KBM-7 (cell line): Measurements from ENCODE around the gene GALNT7.
A peak's percentile ranks its signal among the peaks of the same experiment; 100 is the strongest.
"Not testable (repeated sequence)": the region's sequence is repeated elsewhere in the genome, so short reads cannot be mapped to it uniquely, and the experiment has no call there.

ENCODE experiments used
- DNase-seq: peaks from one replicate; pipeline ENCODE4 v3.0.0-alpha.2; 2015
- in situ Hi-C: fragments of 300-500 bp; cut with MboI; formaldehyde crosslinking; loops from 2 replicates; pipeline ENCODE4 v1.14.3; 2020; ENCODE audit warnings: low sequenced_read_pairs, low pct_unique_long_range_greater_than_20kb, mixed read lengths

GALNT7 gene

DNA sequence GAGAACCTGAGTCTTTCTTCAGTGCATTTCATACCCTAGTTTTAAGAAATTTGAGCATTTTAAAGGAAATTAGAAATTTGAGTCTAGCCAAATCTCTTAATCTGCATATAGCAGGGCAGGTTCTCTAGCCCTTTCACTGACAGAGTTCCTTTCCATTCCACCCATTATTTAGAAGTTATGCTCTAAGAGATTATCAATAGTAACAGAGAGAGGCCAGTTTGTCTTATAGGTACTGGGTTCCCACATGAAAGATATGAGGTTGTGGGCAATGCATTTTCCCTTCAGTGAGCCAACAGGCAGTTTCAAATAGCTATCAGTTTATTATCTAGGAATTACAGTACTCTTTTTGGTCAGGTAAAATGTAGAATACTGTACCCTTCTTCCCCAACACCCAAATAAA is 7.3 kb upstream of the GALNT7 start:
- no peak for DNase-seq
- in situ Hi-C loops = no loop called here

DNA sequence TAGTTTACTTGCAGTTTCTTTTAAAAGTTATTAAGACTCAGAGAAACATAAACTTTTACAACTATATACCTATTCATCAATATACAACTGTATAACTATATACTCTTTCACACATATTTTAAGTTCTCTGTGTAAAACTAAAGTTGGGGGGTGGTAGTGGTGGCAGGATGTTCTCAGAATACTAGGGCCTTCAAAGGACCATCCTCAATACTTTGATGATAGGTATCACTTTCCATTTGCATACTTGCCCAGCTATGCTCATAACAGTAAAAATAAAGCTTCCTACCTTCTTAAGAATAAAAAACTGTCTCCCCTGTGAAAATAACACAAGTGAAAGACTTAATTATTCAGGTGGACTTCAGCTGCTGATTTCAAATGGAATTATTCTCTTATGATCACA is 2.9 kb upstream of the GALNT7 start:
- DNase-seq = no peak
- in situ Hi-C loops = no loop called here

DNA sequence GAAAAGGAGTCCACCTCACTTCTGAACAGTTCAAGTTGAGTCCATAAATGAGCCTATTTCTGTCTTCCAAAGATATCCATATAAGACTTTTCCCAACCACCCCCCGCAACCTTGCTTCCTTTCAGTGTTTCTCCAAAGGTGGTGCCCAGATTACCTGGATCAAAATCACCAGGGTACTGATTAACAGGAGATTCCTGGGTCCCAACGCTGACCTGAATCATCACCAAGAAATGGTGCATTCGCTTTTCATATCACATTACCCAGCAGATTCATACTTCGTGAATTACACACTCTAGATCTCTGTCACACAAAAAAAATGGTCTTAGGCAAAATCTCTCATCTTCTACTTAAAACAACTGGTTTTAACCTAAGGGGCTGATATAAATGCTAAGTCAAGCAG is 2.1 kb upstream of the GALNT7 start:
- DNase-seq = no peak
- in situ Hi-C loops = no loop called here

DNA sequence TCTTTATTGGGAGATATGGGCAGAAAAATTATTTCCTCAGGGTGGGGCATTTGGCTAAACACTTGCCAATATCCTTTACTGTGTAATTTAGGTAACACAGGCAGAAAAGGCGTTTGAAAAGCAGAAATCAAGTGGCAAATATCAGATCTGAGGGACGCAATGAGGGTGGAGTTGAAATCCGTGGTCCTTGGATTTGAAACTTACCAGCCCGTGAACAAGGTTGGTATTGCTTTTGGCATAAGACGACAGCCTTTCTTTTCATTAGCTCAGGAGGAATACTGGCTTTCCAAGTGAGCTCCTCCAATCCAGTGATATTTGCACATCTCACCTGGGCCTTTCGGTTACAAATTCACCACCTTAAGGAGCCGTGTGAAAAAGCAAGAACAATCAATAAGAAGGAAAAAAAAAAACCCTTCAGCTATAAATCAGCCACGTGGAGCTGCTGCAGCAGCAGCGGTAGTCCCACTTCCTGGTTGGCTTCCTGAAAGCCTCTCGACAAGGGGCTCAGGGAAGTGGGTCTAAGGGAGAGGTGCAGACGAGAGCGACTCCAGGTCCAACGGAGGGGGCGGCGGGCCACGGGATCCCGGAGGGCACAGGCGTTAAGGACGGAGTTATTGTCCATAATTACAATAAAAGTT is 734 bp upstream of the GALNT7 start:
- in situ Hi-C loops = no loop called here
- no peak for DNase-seq

DNA sequence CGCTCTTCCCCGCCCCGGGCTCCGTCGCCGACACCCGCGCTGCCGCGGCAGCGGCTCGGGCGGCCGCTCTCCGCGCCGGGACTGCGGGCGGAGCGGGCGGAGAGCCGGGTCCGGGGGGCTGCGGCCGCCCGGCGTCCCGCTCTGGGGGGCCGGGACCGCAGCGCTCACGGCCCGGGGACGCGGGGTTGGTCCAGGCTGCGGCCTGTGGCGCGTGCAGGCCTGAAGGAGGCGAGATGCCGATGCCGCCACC is 492 bp downstream of the GALNT7 start:
- no peak for DNase-seq
- in situ Hi-C loops = no loop called here

DNA sequence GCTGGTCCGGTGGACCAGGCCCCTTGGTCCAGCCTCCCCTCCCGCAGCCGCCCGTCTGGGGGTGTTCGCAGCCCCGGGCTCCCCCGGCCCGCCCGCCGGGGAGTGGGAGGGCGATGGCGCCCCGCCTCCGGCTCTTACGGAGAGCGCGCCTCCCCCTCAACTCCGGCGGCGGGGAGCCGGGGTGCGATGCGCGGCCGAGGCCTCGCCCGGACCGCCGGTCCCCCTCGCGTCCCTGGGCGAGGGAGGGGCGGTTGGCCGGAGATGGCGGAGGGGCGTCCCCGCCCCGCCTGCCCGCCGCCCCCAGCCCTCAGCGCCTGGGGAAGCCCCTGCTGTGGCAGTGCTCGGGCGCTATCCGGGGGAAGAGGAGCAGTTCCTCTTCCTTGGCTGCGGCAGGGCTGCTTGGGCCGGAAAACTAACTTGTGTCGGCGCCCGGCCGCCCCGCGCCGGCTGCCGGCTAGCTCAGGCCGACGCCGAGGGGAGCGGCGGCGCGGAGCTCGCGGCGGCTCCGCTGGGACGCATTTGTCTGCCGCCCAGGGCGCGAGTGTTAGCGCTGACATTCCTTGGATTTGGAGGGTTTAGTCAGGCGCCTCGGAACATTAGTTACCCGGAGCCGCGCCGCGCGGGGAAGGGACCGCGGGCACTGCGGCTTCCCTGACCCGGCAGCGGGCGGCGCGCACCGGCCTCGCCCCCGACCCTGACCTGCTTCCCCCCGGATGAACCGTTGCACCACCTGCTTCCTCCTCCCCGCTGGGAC is 994 bp downstream of the GALNT7 start:
- peak; percentile 76 for DNase-seq
- in situ Hi-C loops = no loop called here

DNA sequence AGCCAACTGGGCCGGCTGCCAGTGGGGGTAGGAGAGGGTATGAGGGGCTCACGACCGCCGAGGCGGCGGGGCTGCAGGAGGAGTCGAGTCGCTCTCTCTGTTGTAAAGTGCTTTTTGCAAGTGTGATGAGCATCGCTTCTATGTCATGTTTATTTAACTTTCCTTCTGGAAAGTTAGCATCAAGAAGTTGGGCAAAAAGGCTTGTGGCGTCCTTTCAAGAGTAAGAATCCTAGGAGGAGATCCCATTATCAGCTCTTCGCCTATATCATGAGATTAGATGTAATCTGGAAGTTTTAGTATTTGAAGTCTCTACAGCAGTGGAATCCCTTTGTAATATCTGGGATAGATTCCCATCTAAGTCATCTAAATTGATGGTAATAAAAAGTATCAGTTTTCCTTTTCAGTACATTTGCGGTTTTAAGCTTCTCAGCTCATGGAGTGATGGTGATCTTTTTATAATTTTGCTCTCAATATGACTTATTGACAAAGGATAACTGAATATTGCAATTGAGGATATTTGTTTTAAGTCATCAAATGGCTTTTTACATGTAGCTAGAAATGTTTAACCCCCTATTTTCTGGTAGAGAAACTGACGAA is 1.7 kb downstream of the GALNT7 start:
- in situ Hi-C loops = no loop called here
- no peak for DNase-seq

DNA sequence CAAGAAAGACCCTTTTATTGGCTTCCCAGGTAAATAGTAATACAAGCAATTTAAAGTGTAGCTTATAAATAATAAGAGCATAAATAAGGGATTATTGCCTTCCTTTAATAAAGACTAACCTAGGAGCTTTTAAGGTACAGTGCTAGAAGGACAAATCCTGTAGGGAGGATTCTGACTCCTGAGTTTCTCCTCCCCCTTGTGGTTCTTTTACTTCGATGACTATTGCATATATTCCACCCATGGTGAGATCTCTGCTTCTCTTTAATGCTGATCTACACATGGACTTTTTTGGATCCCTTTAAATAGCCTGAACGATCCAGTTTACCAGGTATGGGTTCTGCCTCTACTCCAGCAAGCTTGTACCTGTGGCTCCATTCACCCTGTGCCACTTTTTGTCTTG is 2.5 kb downstream of the GALNT7 start:
- DNase-seq = peak; percentile 48
- in situ Hi-C loops = no loop called here

DNA sequence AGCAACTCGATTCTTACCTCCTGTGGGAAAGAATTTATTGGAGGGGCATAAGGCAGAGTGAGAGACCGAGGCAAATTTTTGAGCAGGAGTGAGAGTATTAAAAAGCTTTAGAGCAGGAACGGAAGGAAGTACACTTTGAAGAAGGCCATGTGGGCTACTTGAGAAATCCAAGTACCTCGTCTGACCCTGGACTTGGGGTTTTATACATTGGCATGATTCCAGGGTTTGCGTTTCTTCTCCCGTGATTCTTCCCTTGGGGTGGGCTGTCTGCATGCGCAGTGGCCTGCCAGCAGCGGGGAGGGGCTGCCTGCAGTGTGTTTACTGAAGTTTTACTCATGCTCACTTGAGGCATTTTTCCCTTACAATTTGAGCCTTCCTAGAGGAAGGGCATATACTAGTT is 3.4 kb downstream of the GALNT7 start:
- in situ Hi-C loops = no loop called here
- peak; percentile 58 for DNase-seq

DNA sequence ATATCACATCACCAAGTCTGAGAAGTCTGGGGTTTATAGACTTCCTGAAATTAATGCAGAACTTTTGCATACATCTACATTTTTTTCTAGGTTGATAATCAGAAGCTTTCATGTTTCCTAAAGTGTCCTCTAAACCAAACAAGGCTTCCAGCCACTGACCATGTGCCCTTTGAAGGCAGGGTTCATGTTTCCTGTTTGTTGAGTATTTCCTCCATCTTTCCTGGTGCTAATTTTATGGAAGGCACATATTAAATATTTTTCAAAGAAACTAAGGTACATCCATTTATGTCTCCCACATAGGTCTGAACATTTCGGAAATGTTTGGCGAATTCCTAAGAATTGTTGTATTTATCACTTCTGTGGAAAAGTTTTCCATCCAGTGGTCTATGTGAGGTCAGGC is 5.6 kb downstream of the GALNT7 start:
- in situ Hi-C loops = no loop called here
- no peak for DNase-seq

DNA sequence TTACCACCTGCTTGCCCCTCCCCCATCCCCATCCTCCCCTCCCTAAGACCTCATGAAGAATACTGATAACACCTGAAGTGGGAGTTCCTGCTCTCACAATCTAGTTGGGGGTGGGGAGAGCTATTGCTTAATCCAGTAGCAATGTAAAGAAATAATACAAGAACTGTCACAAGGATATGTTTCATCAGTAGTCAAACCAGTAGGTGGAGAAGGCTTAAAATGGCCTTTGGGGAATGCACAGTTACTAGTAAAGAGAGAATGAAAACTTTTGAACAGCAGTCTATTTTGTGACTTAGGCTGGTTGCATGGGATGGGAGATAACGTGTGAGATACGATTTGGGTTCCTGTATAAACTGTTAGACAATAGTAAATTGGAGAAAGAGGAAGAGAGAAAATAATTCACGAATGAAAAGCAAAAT is 6.0 kb downstream of the GALNT7 start:
- in situ Hi-C loops = no loop called here
- peak; percentile 34 for DNase-seq

DNA sequence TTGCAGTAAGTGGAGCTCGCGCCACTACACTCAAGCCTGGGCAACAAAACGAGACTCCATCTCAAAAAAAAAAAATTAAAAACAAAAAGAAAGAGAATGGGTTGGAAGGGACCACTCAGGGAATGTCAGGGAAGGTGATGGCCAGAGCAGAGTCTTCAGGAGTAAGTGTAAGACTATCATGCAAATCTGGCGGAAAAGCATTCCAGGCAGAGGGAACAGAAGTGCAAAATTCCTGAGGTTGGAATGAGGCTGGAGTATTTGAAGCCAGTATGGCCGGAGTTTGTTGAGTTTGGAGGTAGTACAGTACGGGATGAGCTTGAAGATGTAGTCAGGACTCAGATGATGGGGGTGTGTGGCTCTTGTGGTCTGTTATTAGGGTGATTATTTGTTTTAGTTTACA is 7.4 kb downstream of the GALNT7 start:
- no peak for DNase-seq
- in situ Hi-C loops = no loop called here

DNA sequence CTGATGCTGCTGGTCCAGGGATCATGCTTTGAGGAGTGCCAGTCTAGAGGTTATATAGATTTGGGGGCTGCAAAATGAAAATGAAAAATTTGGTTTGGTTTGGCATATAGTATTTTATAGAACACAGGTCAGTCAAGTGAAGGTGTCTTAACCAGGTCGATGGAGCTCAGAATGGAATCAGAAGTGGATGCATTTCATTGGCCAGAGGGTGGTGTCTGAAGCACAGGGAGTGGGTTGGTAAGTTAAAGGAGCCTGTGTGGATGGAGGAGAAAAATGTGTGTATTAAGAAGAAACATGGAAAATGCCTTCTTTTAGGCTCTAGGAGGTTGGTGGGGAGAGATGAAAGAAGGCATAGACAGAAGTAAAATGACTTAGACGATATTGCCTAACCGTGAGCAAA is 8.6 kb downstream of the GALNT7 start:
- in situ Hi-C loops = no loop called here
- no peak for DNase-seq

DNA sequence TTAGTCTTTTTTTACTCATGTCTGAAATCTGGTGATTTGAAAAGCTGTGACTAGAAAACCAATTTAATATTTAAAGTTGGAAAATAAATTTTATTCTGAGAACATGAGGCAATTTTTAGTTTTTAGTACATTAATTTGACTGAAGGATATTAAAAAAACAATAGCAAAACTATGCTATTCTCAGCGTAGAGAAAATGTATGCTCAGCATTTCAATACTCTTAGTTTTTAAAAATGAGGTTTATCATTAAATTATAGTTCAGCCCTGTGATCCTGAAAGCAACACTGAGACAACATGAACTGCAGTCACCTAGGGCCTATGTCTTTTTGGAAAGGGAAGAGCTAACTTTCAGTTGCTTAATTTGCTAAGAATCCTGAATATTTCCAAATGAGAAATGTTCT is 9.5 kb downstream of the GALNT7 start:
- no peak for DNase-seq
- in situ Hi-C loops = no loop called here

DNA sequence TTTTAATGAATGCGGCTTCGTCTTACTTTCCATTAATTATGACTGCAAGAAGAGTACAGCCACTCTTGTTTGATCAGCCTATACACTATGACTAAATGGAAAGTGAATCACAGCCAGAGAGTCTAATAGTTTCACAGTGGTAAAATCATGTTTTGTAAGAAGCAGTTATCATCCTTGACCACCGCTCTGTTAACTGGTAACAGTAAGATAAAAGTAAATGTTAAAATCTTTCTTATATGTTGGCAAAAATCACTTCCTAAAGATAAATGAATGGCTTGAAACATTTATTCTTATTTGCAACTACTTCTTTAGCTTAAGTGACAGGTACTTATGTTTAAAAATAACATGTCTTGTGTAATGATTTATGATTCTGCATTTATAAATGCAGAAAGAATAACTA is 13.2 kb downstream of the GALNT7 start:
- no peak for DNase-seq
- in situ Hi-C loops = no loop called here

DNA sequence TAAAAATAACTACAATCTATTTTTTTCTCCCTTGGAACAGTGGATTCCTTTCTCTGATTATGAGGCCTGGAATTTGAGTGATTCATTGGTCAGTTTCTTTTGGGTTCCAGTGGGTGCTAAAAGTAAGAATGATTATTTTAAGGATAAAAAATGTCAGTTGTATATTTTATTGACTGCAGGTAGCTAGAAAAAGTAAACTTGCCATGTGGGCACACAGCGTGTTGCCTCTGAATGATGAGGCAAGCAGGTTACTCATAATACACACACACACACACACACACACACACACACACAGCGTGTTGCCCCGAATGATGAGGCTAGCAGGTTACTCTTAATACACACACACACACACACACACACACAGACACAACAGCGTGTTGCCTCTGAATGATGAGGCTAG is 13.8 kb downstream of the GALNT7 start:
- in situ Hi-C loops = no loop called here
- no peak for DNase-seq

DNA sequence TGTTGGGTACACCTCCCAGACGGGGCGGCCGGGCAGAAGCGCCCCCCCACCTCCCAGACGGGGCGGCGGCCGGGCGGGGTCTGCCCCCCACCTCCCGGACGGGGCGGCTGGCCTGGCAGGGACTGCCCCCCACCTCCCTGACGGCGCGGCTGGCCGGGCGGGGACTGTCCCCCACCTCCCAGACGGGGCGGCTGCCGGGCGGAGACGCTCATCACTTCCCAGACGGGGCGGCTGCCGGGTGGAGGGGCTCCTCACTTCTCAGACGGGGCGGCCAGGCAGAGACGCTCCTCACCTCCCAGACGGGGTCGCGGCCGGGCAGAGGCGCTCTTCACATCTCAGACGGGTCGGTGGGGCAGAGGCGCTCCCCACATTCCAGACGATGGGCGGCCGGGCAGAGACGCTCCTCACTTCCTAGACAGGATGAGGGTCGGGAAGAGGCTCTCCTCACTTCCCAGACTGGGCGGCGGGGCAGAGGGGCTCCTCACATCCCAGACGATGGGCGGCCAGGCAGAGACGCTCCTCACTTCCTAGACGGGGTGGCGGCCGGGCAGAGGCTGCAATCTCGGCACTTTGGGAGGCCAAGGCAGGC is 15.1 kb downstream of the GALNT7 start:
- in situ Hi-C loops, DNase-seq: not testable (repeated sequence)

DNA sequence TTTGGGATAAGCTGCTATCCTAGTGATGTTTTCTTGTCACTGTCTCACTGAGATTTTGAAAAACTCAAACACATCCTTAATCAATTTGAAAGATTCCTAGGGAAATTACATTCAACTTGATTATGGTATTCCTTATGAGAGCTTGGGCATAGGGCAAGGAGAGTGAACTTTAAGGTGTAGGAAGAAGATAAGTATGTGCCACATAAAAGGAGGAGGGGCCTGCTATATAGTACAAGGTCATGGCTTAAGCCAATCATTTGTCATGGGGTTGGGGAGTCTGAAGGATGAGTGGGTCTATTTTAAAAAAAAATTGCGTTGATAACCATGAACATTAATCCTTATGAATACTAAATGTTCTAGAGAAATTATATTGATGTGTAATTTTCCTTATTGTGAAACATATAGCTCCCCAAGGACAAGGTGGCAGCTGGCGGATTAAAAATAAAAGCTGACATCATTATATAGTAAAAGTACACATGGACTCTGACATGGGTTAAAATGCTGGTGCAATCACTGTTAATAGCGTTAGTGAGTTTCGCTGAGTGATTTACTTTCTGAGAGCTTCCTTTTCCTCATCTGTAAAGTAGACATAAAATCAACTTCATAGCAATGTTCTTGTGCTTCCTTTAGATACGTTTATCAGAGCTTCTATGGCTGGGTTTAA is 17.4 kb downstream of the GALNT7 start:
- no peak for DNase-seq
- in situ Hi-C loops = no loop called here

DNA sequence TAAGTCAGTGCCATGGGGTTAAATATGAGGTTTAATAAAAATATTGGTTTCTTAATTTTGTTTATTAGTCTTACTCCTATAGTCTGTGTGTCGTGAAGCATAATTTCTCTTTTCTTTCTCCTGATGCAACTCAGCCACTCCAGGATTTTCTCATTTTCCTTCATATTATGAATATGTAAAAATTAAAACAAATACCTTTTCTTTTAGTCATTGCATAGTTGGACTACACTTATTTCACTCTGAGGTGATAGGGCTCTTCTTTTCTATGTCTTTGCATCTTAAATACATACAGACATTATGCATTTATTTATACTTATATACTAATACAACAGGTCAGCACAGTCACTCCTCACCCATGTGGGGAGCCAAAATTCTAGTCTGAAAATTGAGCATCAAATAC is 19.1 kb downstream of the GALNT7 start:
- in situ Hi-C loops = no loop called here
- DNase-seq = no peak

DNA sequence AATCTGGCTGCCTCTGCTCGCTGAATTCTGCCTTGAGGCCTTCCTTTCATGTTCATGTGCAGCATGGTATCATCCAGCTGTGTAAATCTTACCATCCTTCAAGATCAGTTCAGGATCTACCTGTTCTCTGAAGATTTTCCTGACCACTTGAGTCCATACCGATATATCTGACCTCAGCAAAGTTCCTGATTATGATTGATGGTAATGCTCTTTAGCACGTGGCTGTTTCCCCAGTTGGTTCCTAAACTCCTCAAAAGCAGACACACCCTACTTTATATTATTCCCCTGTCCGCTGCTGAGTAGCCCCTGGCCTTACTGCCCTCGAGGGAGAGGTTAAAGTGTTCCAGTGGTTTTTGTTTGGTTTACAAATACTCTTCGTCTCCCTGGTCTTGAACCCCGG is 20.0 kb downstream of the GALNT7 start:
- no peak for DNase-seq
- in situ Hi-C loops = no loop called here
